ENCODE measurements around the gene LDHAL6A. TPM values are rescaled to one million over a fixed set of nuclear protein-coding genes. Genes with fewer than 3 reads are reported as not detected.

The LDHAL6A gene
- total and polyA plus RNA-seq, 2 of the 13 experiments (the other 11 are each of a cell fraction or from before 2014, with no cell fraction given): not detected

DNA sequence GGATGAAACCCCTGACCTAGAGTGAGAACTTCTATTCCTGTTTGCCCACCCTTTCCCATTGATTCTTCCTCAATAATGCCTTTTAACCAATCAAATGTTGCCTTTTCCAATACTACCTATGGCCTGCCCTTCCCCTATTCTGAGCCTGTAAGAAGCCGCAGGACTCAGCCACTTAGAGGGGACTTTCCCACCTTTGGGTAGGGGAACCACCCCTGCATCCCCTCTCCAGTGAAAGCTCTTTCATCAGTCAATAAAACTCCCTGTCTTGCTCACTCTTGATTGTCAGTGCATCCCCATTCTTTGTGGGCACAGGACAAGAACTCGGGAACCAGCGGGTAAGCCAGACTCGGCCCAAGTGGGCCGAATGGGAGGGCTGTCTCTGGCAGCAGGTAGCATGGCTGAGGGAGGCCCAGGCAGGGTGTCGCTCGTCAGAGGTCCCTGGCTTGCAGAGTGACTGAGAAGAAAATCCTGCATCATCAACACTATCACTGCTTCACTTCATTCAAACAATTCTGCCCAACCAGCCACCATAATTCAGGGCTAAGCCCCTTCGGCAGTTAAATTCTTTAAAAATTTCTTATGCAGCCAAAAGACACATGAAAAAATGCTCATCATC is 30.4 kb downstream of the LDHAL6A start:
- no peak overlapping the region for H3K4me3 ChIP-seq (replicated peaks in 1 of 3; ENCODE audit: insufficient read depth in 1 of 3, low read depth in 2 of 3, low read length in 3 of 3)
- POLR2A ChIA-PET: no interaction called here
- H3K4me1 ChIP-seq (ENCODE audit: insufficient read depth, low read length): no peaks in the 10 kb centered on the region
- FAIRE-seq (no peak), ATAC-seq (no peak), DNase-seq (ENCODE audit: low spot score) (no peak)
- no peaks in the 10 kb centered on the region for H3K27me3 ChIP-seq (ENCODE audit: control insufficient read depth in 1 of 2, insufficient read depth in 2 of 2, low read length in 2 of 2)
- no TSS peak for BruUV-seq (replicated peaks)
- H3K36me3 ChIP-seq (replicated peaks in 1 of 2; ENCODE audit: control insufficient read depth in 1 of 2, insufficient read depth in 2 of 2, low read length in 2 of 2): peaks cover 15 to 61% of the 10 kb centered on the region in 2 experiments
- in situ Hi-C loops (cut with HindIII; ENCODE audit: extremely low pct_ligation_motif_present, low pct_unique_long_range_greater_than_20kb) (no loop called here), intact Hi-C loops (cut with micrococcal nuclease; ENCODE audit: unreplicated experiment) (no loop called here)
- H2AFZ ChIP-seq (ENCODE audit: low read length): no peak overlapping the region
- H3K4me2 ChIP-seq (ENCODE audit: low read depth, low read length): no peak overlapping the region
- TF ChIP-seq ZNF33B (CRISPR knock-in tag; IDR thresholded peaks at IDR 0.05) (no peak), SIX4 (CRISPR knock-in tag; IDR thresholded peaks at IDR 0.05) (no peak), PHF5A (CRISPR knock-in tag; IDR thresholded peaks at IDR 0.05; ENCODE audit: low read depth, unreplicated experiment) (no peak), ZNF660 (CRISPR knock-in tag; IDR thresholded peaks at IDR 0.05; ENCODE audit: borderline replicate concordance, low read depth) (no peak), ZNF235 (CRISPR knock-in tag; IDR thresholded peaks at IDR 0.05; ENCODE audit: borderline replicate concordance) (no peak), EED (CRISPR knock-in tag; IDR thresholded peaks at IDR 0.05) (no peak), RBM39 (IDR thresholded peaks at IDR 0.05; ENCODE audit: low read depth, low read length, poor library complexity, severe bottlenecking) (no peak), NPAS2 (CRISPR knock-in tag; IDR thresholded peaks at IDR 0.05; ENCODE audit: borderline replicate concordance) (no peak), ATM (IDR thresholded peaks at IDR 0.05; ENCODE audit: borderline replicate concordance) (no peak), GABPB1 (CRISPR knock-in tag; IDR thresholded peaks at IDR 0.05) (no peak), NONO (IDR thresholded peaks at IDR 0.05) (no peak), NONO (CRISPR knock-in tag; conservative IDR thresholded peaks at IDR 0.05) (no peak), ZNF570 (CRISPR knock-in tag; IDR thresholded peaks at IDR 0.05; ENCODE audit: borderline replicate concordance) (no peak), GPN1 (CRISPR knock-in tag; IDR thresholded peaks at IDR 0.05; ENCODE audit: borderline replicate concordance) (no peak)
- TF ChIP-seq, protein P1, sequence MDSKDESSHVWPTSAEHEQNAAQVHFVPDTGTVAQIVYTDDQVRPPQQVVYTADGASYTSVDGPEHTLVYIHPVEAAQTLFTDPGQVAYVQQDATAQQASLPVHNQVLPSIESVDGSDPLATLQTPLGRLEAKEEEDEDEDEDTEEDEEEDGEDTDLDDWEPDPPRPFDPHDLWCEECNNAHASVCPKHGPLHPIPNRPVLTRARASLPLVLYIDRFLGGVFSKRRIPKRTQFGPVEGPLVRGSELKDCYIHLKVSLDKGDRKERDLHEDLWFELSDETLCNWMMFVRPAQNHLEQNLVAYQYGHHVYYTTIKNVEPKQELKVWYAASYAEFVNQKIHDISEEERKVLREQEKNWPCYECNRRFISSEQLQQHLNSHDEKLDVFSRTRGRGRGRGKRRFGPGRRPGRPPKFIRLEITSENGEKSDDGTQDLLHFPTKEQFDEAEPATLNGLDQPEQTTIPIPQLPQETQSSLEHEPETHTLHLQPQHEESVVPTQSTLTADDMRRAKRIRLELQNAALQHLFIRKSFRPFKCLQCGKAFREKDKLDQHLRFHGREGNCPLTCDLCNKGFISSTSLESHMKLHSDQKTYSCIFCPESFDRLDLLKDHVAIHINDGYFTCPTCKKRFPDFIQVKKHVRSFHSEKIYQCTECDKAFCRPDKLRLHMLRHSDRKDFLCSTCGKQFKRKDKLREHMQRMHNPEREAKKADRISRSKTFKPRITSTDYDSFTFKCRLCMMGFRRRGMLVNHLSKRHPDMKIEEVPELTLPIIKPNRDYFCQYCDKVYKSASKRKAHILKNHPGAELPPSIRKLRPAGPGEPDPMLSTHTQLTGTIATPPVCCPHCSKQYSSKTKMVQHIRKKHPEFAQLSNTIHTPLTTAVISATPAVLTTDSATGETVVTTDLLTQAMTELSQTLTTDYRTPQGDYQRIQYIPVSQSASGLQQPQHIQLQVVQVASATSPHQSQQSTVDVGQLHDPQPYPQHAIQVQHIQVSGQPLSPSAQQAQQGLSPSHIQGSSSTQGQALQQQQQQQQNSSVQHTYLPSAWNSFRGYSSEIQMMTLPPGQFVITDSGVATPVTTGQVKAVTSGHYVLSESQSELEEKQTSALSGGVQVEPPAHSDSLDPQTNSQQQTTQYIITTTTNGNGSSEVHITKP (CRISPR knock-in tag; IDR thresholded peaks at IDR 0.05; ENCODE audit: low read depth): no peak
- TF ChIP-seq, protein P2, sequence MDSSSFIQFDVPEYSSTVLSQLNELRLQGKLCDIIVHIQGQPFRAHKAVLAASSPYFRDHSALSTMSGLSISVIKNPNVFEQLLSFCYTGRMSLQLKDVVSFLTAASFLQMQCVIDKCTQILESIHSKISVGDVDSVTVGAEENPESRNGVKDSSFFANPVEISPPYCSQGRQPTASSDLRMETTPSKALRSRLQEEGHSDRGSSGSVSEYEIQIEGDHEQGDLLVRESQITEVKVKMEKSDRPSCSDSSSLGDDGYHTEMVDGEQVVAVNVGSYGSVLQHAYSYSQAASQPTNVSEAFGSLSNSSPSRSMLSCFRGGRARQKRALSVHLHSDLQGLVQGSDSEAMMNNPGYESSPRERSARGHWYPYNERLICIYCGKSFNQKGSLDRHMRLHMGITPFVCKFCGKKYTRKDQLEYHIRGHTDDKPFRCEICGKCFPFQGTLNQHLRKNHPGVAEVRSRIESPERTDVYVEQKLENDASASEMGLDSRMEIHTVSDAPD (CRISPR knock-in tag; IDR thresholded peaks at IDR 0.05): no peak
- TF ChIP-seq, protein P3, sequence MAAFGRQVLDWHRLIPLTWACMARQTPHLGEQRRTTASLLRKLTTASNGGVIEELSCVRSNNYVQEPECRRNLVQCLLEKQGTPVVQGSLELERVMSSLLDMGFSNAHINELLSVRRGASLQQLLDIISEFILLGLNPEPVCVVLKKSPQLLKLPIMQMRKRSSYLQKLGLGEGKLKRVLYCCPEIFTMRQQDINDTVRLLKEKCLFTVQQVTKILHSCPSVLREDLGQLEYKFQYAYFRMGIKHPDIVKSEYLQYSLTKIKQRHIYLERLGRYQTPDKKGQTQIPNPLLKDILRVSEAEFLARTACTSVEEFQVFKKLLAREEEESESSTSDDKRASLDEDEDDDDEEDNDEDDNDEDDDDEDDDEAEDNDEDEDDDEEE (CRISPR knock-in tag; IDR thresholded peaks at IDR 0.05): no peak
- CTCF ChIA-PET (ENCODE audit: low intra/inter-chr PET ratio, low total read pairs): no interaction called here
- H3K27ac ChIP-seq (ENCODE audit: extremely low read length, insufficient read depth, low read length): no peak overlapping the region
- H3K9me3 ChIP-seq (ENCODE audit: low read length): no peaks in the 10 kb centered on the region
- no peaks in the 10 kb centered on the region for H3K79me2 ChIP-seq (ENCODE audit: insufficient read depth, low read length)
- H3K9ac ChIP-seq (ENCODE audit: insufficient read depth, low read depth, low read length): no peak overlapping the region
- WGBS (ENCODE audit: low lambda C conversion rate): 97% methylated on average over 8 of the region's 8 CpGs
- no peaks in the 10 kb centered on the region for H4K20me1 ChIP-seq (ENCODE audit: insufficient read depth, low read length)

Data from HepG2 (cell line).